ENCODE measurements around the gene INTS7.
A peak's percentile ranks its signal among the peaks of the same experiment; 100 is the strongest.
"Not testable (repeated sequence)": the region's sequence is repeated elsewhere in the genome, so short reads cannot be mapped to it uniquely, and the experiment has no call there.

The INTS7 gene

DNA sequence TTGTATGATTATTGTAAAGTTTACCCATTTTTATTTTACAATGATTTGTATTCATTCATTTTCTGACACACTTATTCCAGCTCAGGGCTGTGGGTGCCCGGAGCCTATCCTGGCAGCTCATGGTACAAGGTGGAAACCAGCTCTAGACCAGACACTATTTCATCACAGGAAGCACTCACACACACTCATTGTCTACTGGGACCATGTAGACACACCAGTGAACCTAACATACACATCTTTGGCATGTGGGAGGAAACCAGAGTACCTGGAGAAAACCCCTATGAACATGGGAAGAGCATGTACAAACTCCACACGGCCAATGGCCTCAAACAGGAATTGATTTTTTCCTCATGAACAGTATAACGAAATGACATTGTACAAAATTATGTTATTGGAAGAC lies 2.5 kb upstream of the INTS7 start:
- no peak for DNase-seq (ENCODE audit: low spot score)

DNA sequence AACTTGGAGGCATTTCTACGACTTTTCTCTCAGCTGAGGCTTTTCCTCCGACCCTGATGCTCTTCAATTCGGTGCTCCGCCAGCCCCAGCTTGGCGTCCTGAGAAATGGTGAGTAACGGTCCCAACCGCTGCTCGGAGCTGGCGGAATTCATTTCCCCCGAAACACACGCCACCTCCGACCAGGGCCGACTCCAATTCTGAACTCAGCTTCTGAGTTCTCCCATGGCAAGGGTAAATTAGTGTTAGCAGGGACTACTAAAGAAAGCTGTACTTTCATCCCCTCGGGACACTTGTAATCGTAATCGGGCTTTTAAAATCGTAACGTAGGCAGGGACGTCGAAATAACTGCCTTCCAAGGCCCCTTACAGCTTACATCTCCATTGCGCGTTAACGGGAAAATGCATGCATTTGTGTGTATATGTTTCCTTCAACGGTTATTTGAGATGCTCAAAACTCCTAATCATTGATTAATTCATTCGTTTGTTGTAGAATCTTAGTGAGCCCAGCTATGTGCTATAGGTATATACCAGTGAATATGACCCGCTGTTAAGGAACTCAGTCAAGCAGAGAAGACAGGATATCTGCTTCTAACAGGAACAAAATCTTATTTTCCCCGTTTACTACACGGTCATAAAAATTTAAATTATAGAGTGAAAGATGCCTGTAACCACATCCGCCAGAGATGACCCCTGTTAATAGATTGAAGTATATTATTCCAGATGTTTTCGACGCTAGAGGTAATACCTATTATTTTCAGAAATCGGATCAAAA lies 663 bp upstream of the INTS7 start:
- no peak for DNase-seq (ENCODE audit: low spot score)

DNA sequence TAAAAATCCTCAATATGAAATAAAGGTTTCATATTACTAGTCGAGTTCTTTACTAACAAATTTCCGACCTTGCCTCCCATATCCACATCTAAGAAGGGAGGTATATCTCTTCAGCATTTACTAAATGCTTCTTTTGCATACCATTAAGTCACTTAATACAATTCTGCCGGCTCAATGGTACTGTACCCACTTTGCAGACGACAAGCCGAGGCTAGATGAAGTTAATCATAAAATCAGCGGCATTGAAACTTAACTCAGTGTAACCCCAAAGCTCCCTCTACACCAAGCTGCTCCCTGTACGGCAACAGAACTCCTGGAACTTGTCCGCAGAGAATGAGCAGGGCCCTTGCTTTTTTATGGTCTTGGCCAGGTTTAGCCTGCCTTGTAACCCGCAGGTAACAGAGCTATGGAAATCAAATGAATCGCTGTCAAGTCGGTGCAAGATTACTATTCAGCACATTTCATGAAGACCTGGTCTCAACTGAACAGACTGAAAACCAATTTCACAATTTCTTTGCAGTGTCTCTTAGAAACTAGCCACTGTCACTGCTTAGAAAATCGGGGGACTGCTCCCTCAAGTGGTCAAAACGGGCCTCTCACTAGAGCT lies 738 bp downstream of the INTS7 start:
- DNase-seq (ENCODE audit: low spot score): peak; percentile 48

DNA sequence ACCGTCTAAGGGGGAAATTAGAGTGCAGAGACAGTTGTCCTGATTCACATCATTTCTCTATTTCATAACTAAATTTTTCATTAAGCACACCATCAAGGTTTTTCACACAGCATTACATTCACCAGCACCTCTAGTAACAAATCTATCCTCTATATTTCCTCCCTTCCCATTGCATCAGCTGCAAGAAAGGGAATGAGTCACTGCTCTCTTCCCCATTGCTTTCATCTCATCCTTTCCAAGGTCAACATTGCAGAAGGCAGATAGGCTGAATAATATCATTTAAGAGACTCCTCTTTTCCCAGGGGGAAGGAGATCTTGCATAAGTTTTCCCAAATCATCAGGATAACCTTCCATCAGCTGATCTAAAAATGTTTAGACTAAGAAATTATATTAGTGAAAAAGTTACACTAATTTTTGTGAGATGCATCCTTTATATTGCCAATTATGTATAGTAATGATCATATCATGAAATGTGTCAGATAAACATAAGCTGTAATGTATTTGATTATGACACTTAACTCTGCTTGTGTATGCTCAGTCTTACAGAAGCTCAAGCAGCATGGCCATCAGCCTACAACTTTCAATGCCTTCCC lies 4.3 kb downstream of the INTS7 start:
- no peak for DNase-seq (ENCODE audit: low spot score)

DNA sequence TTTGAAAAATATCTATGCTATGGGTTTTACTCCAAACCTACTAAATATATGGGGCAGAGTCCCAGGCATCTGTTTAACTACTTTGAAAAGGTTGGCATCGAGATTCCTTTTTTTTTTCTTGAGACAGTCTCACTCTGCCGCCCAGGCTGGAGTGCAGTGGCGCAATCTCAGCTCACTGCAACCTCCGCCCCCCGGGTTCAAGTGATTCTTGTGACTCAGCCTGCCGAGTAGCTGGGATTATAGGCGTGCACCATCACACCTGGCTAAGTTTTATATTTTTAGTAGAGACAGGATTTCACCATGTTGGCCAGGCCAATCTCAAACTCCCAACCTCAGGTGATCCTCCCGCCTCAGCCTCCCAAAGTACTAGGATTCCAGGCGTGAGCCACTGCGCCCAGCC lies 7.6 kb downstream of the INTS7 start:
- not testable (repeated sequence) for DNase-seq (ENCODE audit: low spot score)

DNA sequence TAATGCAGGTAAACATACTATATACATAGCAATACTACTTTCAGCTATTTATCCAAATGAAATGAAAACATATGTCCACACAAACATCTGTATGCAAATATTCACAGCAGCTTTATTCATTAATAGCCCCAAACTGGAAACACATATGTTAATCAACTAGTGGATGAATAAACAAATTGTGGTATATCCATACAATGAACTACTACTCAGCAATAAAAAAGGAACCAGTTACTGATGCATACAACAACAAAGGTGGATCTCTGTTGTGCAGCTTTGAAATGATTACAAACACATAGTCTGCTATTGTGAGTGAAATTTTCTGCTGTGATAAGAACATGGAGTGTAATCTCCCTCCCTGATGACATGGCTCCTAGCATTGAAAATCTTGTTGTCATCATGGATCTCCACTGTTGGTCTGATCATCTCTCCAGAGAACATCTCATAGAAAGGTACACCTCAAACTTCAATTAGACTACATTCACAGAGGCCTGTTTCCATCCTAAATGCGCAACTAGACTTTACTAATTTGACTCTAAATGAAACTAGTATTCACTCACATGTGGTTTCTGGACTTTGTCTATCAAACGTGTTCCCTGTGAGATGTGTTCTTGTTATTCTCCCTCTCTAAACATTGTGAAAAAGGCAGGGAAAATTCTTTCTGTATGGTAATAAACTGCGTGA lies 10.7 kb downstream of the INTS7 start:
- no peak for DNase-seq (ENCODE audit: low spot score)

DNA sequence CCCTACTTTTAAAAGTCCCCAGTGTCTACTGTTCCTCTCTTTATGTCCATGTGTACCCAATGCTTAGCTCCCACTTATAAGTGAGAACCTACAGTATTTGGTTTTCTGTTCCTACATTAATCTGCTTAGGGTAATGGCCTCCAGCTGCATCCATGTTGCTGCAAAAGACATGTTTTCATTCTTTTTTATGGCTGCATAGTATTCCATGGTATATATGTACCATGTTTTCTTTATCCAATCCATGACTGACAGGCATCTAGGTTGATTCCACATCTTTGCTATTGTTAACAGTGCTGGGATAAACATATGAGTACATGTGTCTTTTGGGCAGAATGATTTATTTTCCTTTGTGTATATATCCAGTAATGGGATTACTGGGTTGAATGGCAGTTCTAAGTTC lies 12.4 kb downstream of the INTS7 start:
- DNase-seq (ENCODE audit: low spot score): not testable (repeated sequence)

DNA sequence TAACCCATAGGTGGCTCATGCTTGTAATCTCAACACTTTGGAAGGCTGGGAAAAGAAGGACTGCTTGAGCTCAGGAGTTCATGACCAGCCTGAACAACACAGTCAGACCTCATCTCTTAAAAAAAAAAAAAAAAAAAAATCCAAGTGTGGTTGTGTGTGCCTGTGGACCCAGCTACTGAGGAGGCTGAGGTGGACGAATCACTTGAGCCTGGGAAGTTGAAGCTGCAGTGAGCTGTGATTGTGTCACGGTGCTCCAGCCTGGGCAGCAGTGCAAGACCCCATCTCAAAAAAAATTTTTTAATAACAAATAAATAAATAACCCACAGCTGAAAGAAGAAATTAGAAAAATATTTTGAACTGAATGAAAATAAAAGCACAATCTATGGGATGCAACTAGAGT lies 13.8 kb downstream of the INTS7 start:
- no peak for DNase-seq (ENCODE audit: low spot score)

DNA sequence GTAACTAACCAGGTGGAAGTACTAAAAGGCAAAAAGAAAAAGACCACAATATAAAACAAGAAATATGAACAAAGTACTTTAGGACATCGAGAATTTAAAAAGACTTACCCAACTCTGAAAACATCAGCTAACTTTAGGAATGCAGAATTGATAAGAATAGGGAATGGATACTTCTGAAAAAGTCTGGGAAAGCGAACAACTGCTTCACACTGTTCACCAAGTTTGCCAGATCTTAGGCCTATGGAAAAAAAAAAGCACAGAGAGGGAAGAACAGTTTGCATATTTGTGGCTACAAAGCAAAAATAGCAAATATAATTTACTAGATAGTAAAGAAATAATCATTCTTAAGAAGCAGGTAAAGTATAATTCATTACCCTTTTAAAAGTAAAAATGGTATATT lies 14.4 kb downstream of the INTS7 start:
- no peak for DNase-seq (ENCODE audit: low spot score)

DNA sequence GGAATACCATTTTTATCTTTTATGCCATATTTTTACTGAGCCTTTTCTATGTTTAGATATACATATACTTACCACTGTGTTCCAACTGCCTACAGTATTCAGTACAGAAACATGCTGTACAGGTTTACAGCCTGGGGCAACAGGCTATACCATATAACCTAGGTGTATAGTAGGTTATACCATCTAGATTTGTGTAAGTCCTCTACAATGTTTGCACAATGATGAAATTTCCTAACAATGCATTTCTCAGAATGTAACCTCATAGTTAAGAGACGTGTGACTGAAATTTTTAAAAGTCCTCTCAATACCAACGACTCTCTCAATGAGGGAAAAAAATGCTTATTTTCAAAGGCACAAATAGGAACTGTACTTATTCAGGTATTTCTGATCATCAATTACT lies 21.7 kb downstream of the INTS7 start:
- no peak for DNase-seq (ENCODE audit: low spot score)

DNA sequence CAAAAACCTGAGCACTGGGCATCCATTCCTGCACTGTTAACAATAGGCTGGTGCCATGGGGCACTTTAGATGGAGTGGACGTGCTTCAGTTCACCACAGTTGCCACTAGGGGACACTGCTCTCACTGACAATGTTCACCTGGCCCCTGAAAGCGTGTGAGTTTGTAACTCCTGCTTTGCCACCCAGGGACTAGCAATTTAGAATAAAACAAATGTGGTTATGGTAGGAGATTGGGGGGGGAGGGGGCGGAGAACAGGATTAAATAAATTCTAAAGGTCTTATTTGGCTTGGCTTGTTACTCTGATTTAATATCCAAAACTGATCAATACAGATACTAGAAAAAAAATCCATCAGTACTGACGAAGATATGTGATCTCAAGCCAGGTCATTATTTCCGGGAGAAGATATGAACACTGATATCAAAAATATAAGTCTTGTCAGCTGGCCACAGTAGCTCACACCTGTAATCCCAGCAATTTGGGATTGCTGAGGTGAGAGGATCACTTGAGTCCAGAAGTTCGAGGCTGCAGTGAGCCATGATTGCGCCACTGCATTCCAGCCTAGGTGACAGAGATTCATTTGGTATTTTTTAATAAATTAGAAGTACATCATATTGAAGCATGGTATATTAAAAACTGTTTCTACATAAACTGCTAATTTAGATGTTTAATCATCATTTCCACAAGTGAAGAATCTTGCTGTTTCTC lies 23.2 kb downstream of the INTS7 start:
- peak; percentile 85 for DNase-seq (ENCODE audit: low spot score)

DNA sequence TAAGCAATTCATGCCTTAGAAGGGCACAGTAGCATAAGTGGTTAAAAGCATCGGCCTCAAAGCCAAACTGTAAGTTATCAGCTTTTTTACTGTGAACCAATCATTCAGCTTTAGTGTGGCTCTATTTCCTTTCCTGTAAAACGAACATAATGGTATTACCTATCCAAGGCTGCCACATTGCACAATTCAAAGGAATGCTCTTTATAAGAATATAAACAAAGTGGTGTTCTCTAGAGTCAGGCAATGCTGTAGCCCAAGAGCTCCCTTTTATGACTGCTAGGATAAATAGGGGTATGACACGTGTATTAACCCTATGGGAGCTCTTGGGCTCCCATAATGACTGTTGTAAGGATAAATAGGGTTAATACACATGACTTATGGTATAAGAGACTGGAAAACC lies 25.4 kb downstream of the INTS7 start:
- DNase-seq (ENCODE audit: low spot score): no peak

DNA sequence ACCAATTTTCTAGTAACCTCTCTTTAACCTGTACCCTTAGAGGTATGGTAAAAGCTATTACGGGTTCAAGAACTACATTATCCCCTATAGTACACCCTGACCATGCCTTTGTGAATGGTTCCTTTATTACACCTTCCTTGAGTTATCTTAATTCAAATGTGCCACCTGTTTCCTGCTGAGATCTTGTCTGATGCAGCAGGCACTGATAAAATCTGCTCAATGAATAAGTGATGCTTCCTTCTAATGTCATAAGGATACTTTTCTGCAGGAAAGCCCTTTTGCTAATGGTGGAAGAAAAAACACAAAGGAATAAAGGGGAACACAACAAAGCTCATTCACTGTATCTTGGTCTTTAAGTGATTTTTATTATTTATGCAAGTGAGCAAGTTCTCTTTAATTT lies 25.8 kb downstream of the INTS7 start:
- no peak for DNase-seq (ENCODE audit: low spot score)

DNA sequence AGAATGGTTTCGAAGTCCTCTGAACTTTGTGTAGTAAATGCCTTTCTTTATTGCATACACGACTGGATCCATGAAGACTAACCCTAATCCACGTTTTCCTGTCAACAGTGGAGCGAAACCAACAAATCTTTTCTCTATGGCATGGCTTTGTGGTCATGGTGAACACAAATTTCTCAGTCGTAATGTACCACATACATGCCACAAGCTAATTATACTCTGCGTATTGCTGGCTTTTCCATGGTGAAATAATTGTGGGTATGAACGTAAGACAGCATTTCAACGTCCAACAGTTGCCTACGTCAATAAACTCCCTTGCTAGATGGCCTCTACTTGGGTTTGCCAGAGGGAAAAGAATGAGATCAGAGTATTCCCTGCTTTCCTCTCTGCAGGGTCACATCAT lies 27.5 kb downstream of the INTS7 start:
- DNase-seq (ENCODE audit: low spot score): no peak

DNA sequence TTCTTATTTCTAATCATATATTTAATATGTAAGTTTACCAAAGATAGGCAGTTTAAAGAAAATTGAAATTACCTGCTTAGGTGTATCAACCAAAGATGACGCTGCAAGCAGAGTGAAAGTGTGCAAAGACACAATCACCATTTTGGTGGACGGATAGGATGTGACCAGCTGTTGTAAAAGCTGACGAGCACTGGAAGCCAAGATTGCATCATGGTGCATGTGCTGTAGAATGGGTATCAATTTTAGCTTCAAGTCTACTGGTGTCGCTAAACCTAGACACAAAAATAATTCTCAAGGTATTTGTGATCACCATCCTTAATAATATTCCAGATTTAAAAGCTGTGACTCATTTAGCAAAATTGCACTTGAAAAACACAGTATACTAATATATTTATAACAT lies 28.2 kb downstream of the INTS7 start:
- no peak for DNase-seq (ENCODE audit: low spot score)

DNA sequence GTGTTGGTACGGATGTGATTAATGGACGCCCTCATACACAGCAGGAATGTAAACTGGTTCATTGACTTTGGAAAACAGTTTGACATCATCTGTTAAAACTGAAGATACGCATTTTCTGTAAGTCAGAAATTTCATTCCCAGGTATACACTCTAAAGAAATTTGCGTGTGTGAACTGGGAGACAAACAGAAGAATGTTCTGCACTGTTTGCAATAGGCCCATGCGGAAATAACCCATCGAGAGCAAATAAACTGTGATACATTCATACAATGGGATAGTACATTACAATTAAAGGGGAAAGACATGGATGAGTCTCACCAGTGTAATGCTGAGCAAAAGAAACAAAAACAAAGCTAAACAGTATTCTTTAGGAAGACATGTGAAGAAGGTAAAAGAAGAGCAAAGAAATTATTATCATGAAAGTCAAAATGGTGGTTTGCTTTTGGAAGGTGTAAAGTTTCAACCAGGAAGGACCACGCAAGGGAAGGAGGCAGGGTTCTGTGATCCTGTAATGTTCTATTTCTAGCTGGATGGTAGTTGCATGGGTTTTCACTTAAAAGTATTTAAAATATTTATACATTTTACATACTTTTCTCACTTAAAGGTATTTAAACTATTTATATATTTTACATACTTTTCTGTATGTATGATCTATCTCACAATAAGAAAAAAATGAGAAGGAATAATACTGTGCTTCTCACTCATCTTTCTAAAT lies 30.3 kb downstream of the INTS7 start:
- no peak for DNase-seq (ENCODE audit: low spot score)

DNA sequence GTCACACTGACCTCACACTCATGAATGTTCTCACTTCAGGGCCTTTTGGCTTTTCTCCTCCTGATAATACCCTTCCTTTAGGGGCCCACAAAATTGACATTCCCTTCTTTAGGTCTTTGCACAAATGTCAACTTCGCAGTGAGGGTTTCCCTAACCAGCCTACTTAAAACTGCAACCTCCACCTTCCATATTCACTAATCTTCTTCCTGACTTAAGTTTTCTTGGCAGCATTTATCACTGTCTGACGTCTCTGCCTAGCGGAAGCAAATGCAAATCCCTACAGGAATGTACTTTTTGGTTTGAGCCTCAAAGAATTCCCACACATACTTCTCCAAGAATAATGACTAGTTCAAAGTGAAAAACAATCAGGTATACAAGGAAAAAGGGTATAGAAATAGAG lies 32.8 kb downstream of the INTS7 start:
- DNase-seq (ENCODE audit: low spot score): peak; percentile 28

DNA sequence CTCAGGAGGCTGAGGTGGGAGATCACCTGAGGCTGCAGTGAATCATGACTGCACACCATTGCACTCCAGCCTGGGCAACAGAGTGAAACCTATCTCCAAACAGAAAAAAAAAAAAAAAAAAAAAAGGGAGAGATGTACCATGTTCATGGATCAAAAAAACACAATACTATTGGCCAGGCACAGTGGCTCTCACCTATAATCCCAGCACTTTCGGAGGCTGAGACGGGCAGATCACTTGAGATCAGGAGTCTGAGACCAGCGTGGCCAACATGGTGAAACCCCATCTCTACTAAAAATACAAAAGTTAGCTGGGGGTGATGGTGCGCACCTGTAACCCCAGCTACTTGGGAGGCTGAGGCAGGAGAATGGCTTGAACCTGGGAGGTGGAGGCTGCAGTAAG lies 37.9 kb downstream of the INTS7 start:
- DNase-seq (ENCODE audit: low spot score): not testable (repeated sequence)

DNA sequence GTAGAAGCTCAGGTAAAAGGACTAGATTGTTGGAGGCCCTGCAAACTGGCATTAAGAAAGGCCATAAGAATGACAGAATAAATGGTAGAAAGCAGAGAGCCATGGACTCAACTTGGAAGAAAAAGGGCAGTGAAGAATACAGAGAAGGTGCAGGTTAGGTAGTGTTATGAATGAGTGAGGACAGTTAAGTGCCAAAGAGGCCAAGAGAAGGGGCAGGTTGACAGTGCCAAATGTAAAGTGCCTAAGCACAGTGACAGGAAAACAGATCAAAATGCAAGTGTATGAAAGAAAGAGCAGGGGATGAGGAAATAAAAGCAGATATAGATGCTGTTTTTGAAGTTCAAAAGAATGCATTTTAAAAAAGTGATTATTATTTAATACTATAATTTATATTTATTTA lies 43.7 kb downstream of the INTS7 start:
- no peak for DNase-seq (ENCODE audit: low spot score)

DNA sequence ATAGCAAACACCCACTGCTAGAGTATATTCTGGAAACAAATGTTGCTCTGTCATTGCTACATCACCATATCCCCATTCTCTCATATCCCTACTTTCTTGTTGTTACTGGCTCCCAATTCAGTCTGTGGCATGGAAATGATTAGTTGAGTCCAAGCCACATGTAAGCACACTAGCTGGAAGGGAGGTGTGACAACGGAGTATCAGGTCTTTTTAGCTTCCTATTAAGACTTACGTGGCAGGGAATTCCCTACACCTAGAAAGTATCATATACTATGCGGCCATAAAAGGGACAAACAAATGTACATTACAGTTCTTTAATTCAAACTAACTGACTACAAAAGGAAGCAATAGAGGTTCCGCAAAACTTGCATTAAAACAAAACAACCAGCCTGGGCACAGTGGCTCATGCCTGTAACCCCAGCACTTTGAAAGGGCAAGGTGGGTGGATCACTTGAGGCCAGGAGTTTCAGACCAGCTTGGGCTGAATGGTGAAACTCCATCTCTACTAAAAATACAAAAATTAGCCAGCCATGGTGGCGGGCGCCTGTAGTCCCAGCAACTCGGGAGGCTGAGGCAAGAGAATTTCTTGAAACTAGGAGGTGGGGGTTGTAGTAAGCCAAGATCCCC lies 48.6 kb downstream of the INTS7 start:
- DNase-seq (ENCODE audit: low spot score): no peak

DNA sequence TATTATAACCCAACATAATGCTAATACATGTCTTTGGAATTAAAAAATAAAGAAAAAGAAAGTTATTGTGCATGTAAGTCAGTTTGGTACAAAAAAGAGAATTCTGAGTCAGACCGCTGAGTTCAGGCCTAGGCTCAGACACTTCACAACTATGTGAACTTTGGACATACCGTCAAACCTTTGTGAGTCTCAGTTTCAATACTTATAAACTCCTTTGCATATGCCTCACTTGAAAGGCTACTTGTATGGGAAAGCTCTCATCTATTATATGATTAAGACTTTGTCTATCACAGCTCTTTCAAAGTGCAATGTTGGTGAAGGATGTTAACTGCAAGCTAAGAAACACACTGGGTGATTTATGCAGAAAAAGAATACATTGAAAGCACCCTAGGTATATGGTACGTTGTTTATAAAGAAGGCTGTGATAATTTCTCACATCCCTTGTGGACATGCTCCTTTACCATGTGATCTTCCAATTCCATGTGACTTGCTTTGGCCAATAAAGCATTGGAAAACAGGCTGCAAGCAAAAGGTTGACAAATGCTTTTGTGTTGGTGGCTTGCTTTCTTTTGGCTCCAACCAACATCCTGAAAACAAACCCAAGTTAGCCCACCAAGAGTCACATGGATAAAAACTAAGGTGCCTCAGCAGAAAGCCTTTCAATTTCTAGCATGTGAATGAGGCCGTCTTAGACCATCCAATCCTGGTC lies 49.6 kb downstream of the INTS7 start:
- no peak for DNase-seq (ENCODE audit: low spot score)
